DOHH2 (cell line): ENCODE measurements around the gene TMEM212.

Experiments
- H3F3A ChIP-seq: fragments of 200-600 bp; sonication (generic), shearing (Covaris generic); 2 replicates; pipeline ENCODE4 v1.6.0; 2016; ENCODE audit warnings: antibody characterized with exemption, mild to moderate bottlenecking; ENCODE audit not compliant: control insufficient read depth, insufficient read depth
- H3K27ac ChIP-seq: fragments of 200-600 bp; sonication (generic); 2 replicates; pipeline ENCODE4 v1.5.1; 2014; ENCODE audit warnings: low read depth, mild to moderate bottlenecking, low read length, moderate library complexity
- H3K27me3 ChIP-seq: fragments of 200-600 bp; sonication (generic); 2 replicates; pipeline ENCODE4 v1.6.1; 2014; ENCODE audit warnings: mild to moderate bottlenecking, low read length, mixed read lengths; ENCODE audit not compliant: control insufficient read depth
- H3K36me3 ChIP-seq: fragments of 200-600 bp; sonication (generic); 2 replicates; pipeline ENCODE4 v1.6.1; 2014; ENCODE audit warnings: mild to moderate bottlenecking, low read length, moderate library complexity, mixed read lengths; ENCODE audit not compliant: control insufficient read depth
- H3K4me1 ChIP-seq: fragments of 200-600 bp; sonication (generic); 2 replicates; pipeline ENCODE4 v1.6.1; 2014; ENCODE audit warnings: mild to moderate bottlenecking, low read length, mixed read lengths; ENCODE audit not compliant: control insufficient read depth
- H3K4me2 ChIP-seq: fragments of 200-600 bp; sonication (generic); 2 replicates; pipeline ENCODE4 v1.6.0; 2014; ENCODE audit warnings: mild to moderate bottlenecking, low read length, moderate library complexity
- H3K4me3 ChIP-seq: fragments of 200-600 bp; sonication (generic); 2 replicates; pipeline ENCODE4 v1.5.1; 2014; ENCODE audit warnings: mild to moderate bottlenecking, low read length, mixed read lengths
- H3K79me2 ChIP-seq: fragments of 200-600 bp; sonication (generic); 2 replicates; pipeline ENCODE4 v1.6.1; 2014; ENCODE audit warnings: mild to moderate bottlenecking, low read length, mixed read lengths; ENCODE audit not compliant: control insufficient read depth
- H3K9me2 ChIP-seq: fragments of 200-600 bp; sonication (generic); replicated peaks from 2 replicates; pipeline ENCODE4 v1.6.1; 2014; ENCODE audit warnings: mild to moderate bottlenecking, low read length, mixed read lengths; ENCODE audit not compliant: control insufficient read depth
- H3K9me3 ChIP-seq: fragments of 200-600 bp; sonication (generic); 2 replicates; pipeline ENCODE4 v1.6.1; 2014; ENCODE audit warnings: antibody characterized with exemption, low read length, mixed read lengths; ENCODE audit not compliant: control insufficient read depth, insufficient read depth
- H4K20me1 ChIP-seq: fragments of 200-600 bp; sonication (generic); 2 replicates; pipeline ENCODE4 v1.6.0; 2014; ENCODE audit warnings: low read depth, mild to moderate bottlenecking, antibody characterized with exemption, low read length, moderate library complexity; ENCODE audit not compliant: control insufficient read depth, insufficient read depth
- EZH2phosphoT487 ChIP-seq: fragments of 200-600 bp; sonication (generic); IDR thresholded peaks from 2 replicates; pipeline ENCODE4 v1.6.1; 2017; ENCODE audit warnings: borderline replicate concordance, mild to moderate bottlenecking, antibody characterized with exemption, low read length, moderate library complexity, mixed read lengths
- TF ChIP-seq, protein P1 (sequence below): fragments of 200-600 bp; sonication (generic); IDR thresholded peaks from one replicate; pipeline ENCODE4 v1.5.1; 2014; ENCODE audit warnings: antibody characterized with exemption, mild to moderate bottlenecking, low read depth, low read length; ENCODE audit not compliant: poor library complexity, severe bottlenecking

Gene TMEM212

DNA sequence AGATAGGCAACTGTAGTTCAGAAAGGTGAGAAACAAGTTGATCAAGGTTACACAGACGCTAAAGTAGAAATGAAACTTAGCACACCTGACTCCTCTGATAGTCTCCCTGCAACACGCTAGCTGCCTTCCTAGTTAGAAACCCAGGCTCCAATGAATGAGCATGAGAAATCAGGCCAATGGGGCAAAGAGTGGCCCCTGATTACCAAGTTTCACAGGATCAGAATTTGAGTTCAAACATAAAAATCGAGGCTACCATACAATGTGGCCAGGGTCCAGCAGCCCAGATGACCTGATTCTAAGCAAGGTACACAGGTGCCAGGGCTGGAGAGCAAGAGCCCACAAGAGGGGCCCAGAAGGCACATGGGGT, 40.6 kb upstream of the TMEM212 start:
- no peak overlapping the region for H3K4me2 ChIP-seq
- H3F3A ChIP-seq: no peaks in the 10 kb centered on the region
- H3K79me2 ChIP-seq: no peaks in the 10 kb centered on the region
- H3K27ac ChIP-seq: no peak overlapping the region
- H3K4me1 ChIP-seq: no peaks in the 10 kb centered on the region
- no peaks in the 10 kb centered on the region for H3K9me2 ChIP-seq
- H3K4me3 ChIP-seq: no peak overlapping the region
- no peaks in the 10 kb centered on the region for H4K20me1 ChIP-seq
- H3K27me3 ChIP-seq: no peaks in the 10 kb centered on the region
- TF ChIP-seq, protein P1, sequence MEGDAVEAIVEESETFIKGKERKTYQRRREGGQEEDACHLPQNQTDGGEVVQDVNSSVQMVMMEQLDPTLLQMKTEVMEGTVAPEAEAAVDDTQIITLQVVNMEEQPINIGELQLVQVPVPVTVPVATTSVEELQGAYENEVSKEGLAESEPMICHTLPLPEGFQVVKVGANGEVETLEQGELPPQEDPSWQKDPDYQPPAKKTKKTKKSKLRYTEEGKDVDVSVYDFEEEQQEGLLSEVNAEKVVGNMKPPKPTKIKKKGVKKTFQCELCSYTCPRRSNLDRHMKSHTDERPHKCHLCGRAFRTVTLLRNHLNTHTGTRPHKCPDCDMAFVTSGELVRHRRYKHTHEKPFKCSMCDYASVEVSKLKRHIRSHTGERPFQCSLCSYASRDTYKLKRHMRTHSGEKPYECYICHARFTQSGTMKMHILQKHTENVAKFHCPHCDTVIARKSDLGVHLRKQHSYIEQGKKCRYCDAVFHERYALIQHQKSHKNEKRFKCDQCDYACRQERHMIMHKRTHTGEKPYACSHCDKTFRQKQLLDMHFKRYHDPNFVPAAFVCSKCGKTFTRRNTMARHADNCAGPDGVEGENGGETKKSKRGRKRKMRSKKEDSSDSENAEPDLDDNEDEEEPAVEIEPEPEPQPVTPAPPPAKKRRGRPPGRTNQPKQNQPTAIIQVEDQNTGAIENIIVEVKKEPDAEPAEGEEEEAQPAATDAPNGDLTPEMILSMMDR: no peak
- no peak for TF ChIP-seq EZH2phosphoT487
- H3K36me3 ChIP-seq: no peaks in the 10 kb centered on the region
- no peaks in the 10 kb centered on the region for H3K9me3 ChIP-seq

DNA sequence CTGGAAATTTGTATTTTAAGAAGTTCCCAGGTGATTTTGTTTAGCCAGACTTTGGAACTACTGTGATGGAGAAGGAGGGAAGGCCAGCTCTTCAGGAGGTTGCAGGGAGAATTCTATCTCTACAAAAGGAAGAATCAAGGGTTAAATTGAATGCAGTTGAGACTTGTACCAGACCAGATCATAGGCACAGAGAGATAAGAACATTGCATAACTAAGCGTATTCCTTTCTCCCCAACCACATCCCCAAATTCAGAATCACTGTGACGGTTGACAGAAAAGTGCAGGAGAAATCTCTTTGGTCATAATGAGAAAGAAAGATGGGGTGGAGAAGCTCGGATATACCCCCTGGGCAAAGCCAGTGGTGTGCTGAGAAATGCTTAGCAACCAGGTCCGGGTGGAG, 40.1 kb upstream of the TMEM212 start:
- Histone ChIP-seq H3K27ac (no peak overlapping the region), H3K9me2 (no peaks in the 10 kb centered on the region), H3K36me3 (no peaks in the 10 kb centered on the region), H3K27me3 (no peaks in the 10 kb centered on the region), H4K20me1 (no peaks in the 10 kb centered on the region), H3K4me2 (no peak overlapping the region), H3K4me3 (no peak overlapping the region), H3K79me2 (no peaks in the 10 kb centered on the region), H3K4me1 (no peaks in the 10 kb centered on the region), H3F3A (no peaks in the 10 kb centered on the region), H3K9me3 (no peaks in the 10 kb centered on the region)
- TF ChIP-seq, protein P1: no peak
- no peak for TF ChIP-seq EZH2phosphoT487

DNA sequence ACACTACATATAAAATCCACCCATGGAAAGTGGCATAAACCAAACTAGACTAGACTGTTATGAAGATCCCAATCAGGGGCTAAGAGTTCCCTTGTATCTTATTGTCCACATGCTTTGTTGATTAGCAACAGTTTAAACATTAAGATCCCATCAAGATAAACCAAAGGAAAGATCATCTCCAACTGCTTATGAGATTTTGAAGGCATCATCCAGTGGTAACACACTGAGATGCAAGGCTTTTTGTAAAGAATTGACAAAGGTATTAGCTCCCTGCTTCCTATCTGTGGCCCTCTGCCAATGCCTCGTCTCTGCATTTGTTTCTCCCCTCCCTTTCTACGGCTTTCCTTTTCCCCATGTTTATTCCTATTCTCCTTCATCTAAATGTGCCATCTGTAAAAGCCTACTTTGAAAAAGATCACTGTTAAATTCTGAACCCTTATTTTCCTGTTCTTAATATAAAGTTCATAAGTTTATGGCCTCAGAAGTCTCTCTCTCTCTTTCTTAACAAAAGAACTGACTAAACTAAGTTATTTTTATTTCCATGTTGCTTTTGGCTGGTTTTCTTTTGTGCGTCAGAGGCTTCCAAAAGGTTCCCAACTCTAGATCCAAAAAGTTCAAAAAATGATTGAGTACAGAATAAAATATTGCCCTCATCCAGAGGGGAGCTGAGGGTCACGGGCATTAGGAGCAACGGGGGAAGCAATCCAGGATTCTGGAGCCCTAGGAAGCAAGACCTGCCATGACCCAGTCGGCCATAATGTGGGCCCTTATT, 38.3 kb upstream of the TMEM212 start:
- no peaks in the 10 kb centered on the region for H3K27me3 ChIP-seq
- H3K9me3 ChIP-seq: no peaks in the 10 kb centered on the region
- no peaks in the 10 kb centered on the region for H3K79me2 ChIP-seq
- no peaks in the 10 kb centered on the region for H4K20me1 ChIP-seq
- H3K27ac ChIP-seq: no peak overlapping the region
- H3K4me2 ChIP-seq: no peak overlapping the region
- H3F3A ChIP-seq: no peaks in the 10 kb centered on the region
- TF ChIP-seq, protein P1: no peak
- no peak for TF ChIP-seq EZH2phosphoT487
- no peaks in the 10 kb centered on the region for H3K4me1 ChIP-seq
- H3K4me3 ChIP-seq: no peak overlapping the region
- no peaks in the 10 kb centered on the region for H3K36me3 ChIP-seq
- no peaks in the 10 kb centered on the region for H3K9me2 ChIP-seq
